ENCODE measurements around the gene NBEAL1.
"Not testable (repeated sequence)": the region's sequence is repeated elsewhere in the genome, so short reads cannot be mapped to it uniquely, and the experiment has no call there.

The NBEAL1 gene

DNA sequence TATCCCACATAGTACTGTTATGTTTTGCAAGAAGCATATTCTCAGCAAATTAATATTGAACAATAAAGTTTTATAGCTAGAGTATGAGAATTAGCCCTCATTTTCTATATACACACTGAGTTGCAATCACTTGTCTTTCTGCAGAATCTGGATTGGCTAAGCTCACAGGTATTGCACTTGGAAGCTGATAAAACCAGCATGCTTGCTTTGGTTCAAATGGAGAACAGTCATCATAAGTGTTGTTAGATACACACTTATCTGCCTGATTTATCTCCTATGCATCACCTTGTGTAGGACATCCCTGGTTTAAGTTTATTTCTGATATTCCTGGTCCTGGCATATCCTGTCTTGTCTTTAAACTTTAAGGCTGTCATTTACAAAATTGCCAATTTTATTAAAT is 186.2 kb downstream of the NBEAL1 start:
- in situ Hi-C loops (cut with HindIII; ENCODE audit: low sequenced_read_pairs) = no loop called here

DNA sequence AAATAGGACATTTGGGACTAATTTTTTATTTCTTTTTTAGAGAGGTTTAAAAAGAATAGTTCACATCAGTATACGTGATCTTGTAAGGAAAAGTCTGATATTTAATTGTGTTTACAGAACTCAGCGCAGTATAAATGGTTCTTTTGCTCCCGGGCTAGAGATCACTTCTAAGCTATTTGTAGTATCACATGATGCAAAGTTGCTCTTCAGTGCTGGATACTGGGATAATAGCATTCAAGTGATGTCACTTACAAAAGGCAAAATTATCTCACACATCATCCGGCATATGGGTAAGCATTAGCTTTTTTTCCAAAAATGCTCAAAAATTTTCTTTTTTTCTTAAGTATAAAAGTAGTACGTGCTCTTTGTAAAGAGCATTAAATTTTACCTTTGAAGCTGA is 186.8 kb downstream of the NBEAL1 start:
- in situ Hi-C loops (cut with HindIII; ENCODE audit: low sequenced_read_pairs) = no loop called here

DNA sequence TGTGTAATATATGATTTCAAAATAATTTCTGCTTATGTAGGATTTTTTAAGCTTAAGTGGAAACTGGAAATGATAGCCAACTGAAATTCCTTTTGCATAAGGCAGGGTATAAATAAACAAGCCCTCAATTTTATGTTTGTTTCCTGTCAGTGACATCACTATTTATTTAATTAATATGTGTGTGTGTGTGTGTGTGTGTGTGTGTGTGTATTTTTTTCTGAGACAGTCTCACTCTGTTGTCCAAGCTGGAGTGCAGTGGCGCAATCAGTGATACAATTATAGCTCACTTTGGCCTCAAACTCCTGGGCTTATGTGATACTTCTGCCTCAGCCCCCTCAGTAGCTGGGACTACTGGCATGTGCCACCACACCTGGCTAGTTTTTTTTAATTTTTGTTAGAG is 194.9 kb downstream of the NBEAL1 start:
- in situ Hi-C loops (cut with HindIII; ENCODE audit: low sequenced_read_pairs) = no loop called here

DNA sequence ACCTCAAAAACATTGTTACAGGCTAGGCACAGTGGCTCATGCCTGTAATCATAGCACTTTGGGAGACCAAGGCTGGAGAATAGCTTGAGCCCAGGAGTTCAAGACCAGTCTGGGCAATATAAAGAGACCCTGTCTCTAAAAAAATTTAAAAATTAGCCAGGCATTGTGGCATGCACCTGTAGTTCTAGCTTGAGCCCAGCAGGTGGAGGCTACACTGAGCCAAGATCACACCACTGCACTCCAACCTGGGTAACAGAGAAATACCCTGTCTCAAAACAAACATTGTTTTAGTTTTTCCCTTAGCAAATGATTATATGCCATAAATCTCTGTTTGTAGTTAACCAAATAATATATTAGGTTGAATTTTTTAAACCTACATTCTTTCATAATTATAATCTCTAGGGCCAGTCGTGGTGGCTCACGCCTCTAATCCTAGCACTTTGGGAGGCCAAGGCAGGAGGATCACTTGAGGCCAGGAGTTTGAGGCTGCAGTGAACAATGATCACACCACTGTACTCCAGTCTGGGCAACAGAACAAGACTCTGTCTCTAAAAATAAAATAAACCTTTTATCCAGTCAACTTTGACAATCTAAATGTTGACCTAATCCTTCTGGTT is 210.9 kb downstream of the NBEAL1 start:
- in situ Hi-C loops (cut with HindIII; ENCODE audit: low sequenced_read_pairs) = no loop called here

DNA sequence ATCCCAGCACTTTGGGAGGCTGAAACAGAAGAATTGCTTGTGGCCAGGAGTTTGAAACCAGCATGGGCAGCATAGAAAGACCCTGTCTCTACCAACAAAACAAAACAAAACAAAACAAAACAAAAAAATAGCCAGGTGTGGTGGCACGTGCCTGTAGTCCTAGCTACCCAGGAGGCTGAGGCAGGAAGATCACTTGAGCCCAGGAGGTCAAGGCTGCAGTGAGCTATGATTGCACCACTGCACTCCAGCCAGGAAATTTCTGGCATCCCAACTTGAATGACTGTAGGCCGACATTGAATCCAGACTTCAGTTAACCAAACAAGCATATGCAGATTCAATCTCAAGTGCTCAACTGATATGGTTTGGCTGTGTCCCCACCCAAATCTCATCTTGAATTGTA is 215.0 kb downstream of the NBEAL1 start:
- in situ Hi-C loops (cut with HindIII; ENCODE audit: low sequenced_read_pairs) = not testable (repeated sequence)

DNA sequence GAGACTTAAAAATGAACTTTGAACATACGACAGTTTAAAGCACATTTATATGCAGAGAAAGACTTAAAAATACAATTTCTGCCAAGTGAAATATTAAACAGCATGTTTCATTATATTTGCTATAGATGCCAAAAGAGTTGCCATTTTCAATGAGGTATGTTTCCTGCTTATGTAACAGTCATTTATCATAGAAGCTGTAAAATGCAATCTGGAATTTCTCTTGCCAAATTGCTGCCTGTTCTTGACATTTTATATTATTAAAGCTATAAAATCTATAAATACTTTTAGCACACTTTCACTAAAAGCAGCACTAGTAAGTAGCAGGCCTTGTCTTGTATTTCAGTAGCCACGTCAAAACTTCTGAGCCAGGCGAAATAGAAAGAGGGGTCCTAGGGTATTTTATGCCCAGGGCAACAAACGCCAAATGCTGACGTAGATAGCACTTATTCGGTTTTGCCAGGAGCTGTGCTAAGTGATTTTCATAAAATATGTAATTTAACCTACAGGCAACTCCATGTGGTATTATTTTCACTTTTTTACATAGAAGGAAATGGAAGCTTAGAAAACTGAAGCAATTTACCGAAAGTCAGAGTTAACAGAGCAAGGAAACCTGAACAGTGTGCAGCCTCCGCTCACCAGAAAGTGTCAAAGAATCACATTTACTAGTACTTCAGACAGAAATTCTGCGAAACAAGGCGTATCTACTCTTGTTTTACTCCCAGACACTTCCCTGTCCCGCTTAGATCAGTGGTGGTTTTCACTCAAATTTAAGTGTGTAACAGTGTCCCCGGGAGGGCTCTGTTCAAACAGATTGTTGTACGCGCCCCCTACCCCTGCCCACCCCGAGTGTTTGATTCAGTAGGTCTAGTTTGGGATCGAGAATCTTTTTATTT is 222.9 kb downstream of the NBEAL1 start:
- in situ Hi-C loops (cut with HindIII; ENCODE audit: low sequenced_read_pairs) = no loop called here

DNA sequence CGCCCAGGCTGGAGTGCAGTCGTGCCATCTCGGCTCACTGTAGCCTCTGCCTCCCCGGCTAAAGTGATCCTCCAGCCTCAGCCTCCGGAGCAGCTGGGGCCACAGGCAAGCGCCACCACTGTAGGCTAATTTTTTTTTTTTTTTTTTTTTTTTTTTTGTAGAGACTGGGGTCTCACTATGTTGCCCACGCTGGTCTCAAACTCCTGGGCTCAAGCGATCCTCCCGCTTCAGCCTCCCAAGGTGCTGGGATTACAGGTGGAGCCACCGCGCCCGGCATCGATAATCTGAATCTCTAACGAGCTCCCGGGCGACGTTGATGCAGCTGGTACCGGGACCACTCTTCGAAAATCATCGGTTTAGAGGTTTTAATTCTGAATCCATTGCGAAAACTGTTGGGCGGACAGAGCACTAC is 223.6 kb downstream of the NBEAL1 start:
- in situ Hi-C loops (cut with HindIII; ENCODE audit: low sequenced_read_pairs) = no loop called here

DNA sequence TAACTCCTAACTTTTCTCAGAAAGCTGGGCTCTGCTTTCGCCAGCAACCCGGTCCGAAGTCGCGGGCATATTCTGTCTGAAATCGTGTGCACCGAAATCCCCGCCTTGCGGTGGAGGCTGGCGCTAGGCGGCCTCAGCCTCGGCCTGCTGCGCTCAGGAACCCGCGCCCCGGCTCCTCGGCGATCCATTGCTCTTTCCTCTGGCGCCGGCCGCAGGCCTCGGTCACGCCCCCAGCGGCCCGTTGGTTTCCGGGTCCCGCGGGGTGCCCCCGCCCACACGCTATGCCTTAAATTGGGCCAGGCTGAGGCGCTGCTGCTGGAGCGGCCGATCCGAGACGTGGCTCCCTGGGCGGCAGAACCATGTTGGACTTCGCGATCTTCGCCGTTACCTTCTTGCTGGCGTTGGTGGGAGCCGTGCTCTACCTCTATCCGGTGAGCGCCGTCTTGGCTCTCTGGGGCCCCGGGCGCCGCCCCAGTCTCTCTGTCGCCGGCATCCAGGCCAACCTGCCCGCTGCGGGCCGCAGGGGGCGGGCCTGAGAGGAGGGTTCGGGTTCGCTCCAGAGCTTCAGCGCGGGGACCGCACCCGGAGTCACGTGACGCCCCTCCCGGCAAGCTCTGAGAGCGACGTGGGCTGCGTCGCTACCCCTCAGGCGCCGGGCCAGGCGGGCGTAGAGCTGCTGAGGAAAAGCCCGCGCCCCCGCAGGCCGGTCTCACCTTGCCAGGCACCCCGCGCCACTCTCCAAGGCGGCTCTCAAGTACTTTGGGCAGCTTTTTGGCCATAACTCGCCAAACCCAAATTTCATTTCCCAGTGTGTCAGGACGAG is 224.2 kb downstream of the NBEAL1 start, which contains the start of gene CYP20A1:
Gene CYP20A1 (plus strand): TSS at position 315 of the 823 bp plus-strand sequence. CDS start 45 bp downstream, at position 360.
- in situ Hi-C loops (cut with HindIII; ENCODE audit: low sequenced_read_pairs) = no loop called here

DNA sequence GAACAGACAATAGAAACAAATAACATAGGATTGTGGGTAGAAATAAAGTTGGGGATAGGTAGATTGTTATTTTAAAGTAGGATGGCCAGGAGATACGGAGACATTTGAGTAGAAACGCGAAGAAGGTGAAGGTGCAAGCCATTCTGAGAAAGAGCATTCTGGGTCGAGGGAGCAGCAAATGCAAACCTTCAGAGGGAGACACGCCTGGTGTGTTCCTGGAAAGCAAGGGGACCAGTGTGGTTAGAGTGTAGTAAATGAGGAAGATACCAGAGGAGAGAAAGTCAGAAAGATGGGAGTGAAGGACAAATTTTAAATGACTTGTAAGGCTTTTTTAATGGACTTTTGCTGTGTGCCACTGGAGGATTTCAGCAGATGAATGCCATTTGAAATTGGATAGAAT is 225.8 kb downstream of the NBEAL1 start:
- in situ Hi-C loops (cut with HindIII; ENCODE audit: low sequenced_read_pairs) = no loop called here

DNA sequence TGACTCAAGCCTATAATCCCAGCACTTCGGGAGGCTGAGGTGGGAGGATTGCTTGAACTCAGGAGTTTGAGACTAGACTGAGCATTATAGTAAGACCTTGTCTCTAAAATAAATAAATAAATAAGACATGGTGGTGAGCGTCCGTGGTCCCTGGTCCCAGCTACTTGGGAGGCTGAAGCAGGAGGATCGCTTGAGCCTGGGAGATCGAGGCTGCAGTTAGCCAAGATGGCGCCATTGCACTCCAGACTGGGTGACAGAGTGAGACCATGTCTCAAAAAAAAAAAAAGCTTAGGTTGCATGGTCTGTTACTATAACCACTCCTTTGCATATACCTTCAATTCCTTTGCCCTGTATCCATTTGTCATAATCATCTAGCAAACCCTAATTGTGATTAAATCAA is 227.8 kb downstream of the NBEAL1 start:
- in situ Hi-C loops (cut with HindIII; ENCODE audit: low sequenced_read_pairs) = no loop called here

DNA sequence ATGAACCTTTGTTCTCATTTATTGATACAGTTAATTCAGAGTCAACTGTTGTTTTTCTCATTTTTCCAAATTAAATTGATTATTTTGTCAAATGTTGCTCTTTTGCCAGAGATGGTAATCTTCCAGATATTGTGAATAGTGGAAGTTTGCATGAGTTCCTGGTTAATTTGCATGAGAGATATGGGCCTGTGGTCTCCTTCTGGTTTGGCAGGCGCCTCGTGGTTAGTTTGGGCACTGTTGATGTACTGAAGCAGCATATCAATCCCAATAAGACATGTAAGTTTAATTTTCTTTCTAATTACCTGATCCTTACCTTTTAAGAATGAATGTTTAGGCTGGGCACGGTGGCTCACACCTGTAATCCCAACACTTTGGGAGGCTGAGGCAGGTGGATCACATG is 232.0 kb downstream of the NBEAL1 start:
- in situ Hi-C loops (cut with HindIII; ENCODE audit: low sequenced_read_pairs) = no loop called here

DNA sequence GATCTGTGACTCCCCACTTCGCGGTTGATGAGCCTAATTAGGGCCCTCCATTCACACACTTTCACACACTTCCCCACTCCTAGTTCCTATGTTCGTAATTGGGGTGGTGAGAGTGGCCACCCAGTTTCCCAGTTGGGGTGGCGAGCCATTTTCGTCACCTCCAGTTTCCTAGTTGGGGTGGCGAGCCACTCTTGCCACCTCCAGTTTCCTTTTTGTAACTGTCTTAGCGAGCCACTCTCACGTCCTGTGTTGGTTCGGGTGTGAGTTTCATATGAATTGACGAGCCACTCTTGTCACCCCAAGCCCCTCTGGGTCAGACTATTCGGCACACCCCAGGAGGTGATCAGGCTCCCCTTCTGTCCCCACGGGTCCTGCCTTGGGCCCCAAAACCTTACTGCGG is 238.1 kb downstream of the NBEAL1 start:
- in situ Hi-C loops (cut with HindIII; ENCODE audit: low sequenced_read_pairs) = no loop called here

DNA sequence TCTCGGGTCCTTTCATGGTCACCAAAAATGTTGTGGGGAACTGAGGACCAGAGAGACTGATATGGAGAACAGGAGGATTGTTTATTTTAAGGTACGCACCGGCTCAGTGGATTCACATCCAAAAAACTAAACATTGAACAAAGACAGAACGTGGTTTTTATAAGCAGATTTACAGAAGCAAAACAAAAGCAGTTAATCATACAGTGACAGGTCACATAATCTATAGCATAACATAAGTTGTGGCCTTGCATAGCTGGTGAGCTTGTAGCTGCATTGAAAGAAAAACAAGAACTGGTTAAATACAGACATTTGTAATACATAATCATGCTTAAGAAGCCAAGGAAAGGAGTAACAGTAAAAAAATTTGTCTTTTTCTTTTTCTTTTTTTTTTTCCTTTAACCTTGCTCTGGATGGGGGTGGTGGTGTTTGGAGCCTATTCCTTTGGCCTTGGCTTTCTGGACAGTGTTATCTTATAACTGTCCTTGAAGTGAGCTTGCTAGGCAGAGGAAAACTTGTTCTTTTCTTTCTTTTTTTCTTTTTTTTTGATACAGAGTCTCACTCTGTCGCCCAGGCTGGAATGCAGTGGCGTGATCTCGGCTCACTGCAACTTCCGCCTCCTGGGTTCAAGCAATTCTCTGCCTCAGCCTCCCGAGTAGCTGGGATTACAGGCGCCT is 238.9 kb downstream of the NBEAL1 start:
- in situ Hi-C loops (cut with HindIII; ENCODE audit: low sequenced_read_pairs) = not testable (repeated sequence)

DNA sequence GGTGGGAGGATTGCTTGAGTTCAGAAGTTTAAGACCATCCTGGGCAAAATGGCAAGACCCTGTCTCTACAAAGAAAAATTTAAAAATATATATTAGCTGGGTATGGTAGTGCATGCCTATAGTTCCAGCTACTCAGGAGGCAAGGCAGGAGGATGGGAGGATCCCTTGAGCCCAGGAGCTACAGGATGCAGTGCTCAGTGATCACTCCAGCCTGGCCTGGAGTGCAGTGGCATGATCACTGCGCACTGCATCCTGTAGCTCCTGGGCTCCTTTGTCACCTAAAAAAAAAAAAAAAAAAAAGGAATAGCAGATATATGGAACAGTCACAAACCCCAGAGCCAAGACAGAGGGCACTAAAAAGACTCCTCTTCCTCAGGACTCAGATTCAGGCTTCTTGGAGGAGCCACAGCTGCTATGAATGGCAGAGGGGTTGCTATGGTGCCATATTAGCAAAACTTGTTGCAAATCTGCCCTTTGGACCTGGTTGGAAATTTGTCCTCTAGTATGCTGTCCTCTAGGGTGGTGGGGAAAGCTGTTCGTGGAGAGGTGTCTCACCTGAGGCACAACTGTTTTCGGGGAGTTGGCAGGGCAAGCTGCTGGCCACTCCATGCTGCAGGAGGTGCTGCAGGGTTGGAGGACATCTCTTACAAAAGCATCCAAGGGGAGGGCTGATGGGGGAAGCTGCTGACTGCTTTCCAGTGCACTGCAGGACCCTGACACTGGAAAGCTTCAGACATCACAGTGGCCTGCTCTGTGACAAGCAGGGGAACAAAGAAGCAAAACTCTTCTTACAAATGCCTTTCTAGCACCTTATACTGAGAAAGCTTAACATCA is 246.9 kb downstream of the NBEAL1 start:
- in situ Hi-C loops (cut with HindIII; ENCODE audit: low sequenced_read_pairs) = no loop called here
